ENCODE results near the gene BAZ1B. TPM values are rescaled to one million over a fixed set of nuclear protein-coding genes. Genes with fewer than 3 reads are reported as not detected.

BAZ1B gene
- total and polyA plus RNA-seq, 2 of the 4 experiments (the other 2 are of a cell fraction), result 20.2 to 45.0 TPM

DNA sequence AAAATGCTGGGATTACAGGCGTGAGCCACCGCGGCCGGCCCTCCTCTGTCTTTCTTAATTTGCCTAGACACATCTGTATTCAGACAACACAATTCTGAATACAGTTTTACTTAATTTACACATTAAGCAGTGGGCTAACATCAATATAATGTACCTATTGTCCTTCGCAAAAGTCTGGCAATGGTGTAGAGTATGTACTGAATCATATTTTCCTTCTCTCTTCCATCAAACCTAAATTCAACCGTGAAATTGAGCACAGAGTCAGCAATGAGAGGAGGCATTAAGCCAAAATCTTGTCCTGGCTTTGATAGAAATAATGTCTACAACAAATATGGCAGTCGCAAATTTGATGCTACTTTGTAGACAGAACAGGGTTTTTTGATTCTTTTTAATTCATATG is 58.1 kb downstream of the BAZ1B start:
- H2AFZ ChIP-seq (replicated peaks; ENCODE audit: low read length, poor library complexity), result no peak overlapping the region
- dilution Hi-C loops (cut with HindIII; ENCODE audit: low sequenced_read_pairs, unreplicated experiment) (no loop called here), intact Hi-C loops (cut with micrococcal nuclease) (no loop called here), in situ Hi-C loops (cut with MboI; ENCODE audit: low sequenced_read_pairs) (loop anchor here (5.0 kb wide), 1 partner anchor 38 kb away; no protein-coding TSS in a partner anchor)
- ChIA-PET POLR2A (ENCODE audit: unreplicated experiment) (no interaction called here), CTCF (no interaction called here)
- WGBS, 2 experiments (ENCODE audit: extremely low coverage in 2 of 2, insufficient read length in 1 of 2), result 100% methylated on average over 4 of the region's 7 CpGs; no CpG with 5 or more reads in 1 of the 2 experiments
- no peaks in the 10 kb centered on the region for H3K9me3 ChIP-seq (ENCODE audit: control insufficient read depth, insufficient read depth, low read length)
- H3K4me2 ChIP-seq (ENCODE audit: low read depth, low read length), result no peak overlapping the region
- H3K79me1 ChIP-seq (ENCODE audit: low read depth in 1 of 2, low read length in 2 of 2), result peaks cover 15 to 18% of the 10 kb centered on the region in 2 experiments
- H4K8ac ChIP-seq (ENCODE audit: low read depth in 2 of 2, low read length in 2 of 2), result no peak overlapping the region
- H3K36me3 ChIP-seq (ENCODE audit: control insufficient read depth, insufficient read depth, low read length), result peaks cover 55% of the 10 kb centered on the region
- no peak overlapping the region for H3K23ac ChIP-seq (ENCODE audit: low read depth, low read length)
- H3K9me1 ChIP-seq (ENCODE audit: insufficient read depth, low read length), result no peaks in the 10 kb centered on the region
- ATAC-seq (ENCODE audit: low read depth) (no peak), DNase-seq (no peak)
- H3K4ac ChIP-seq (ENCODE audit: low read depth, low read length), result no peak overlapping the region
- no peak overlapping the region for H2AK9ac ChIP-seq (replicated peaks; ENCODE audit: low read depth, low read length, poor library complexity)
- H4K5ac ChIP-seq (ENCODE audit: low read depth, low read length), result no peak overlapping the region
- H3K14ac ChIP-seq (replicated peaks; ENCODE audit: low read depth, low read length), result no peak overlapping the region
- BruUV-seq (replicated peaks), result no TSS peak
- H2BK20ac ChIP-seq (ENCODE audit: low read depth, low read length), result no peak overlapping the region
- H3K9ac ChIP-seq (ENCODE audit: low read depth, low read length), result no peak overlapping the region
- H2BK15ac ChIP-seq (ENCODE audit: low read depth, low read length), result no peak overlapping the region
- no peaks in the 10 kb centered on the region for H3K27me3 ChIP-seq (ENCODE audit: control insufficient read depth, insufficient read depth, low read length)
- H3K56ac ChIP-seq (ENCODE audit: extremely low read depth, insufficient read depth, low read length), result no peak overlapping the region
- no peaks in the 10 kb centered on the region for H4K20me1 ChIP-seq (ENCODE audit: insufficient read depth, low read length)
- H3K27ac ChIP-seq (ENCODE audit: insufficient read depth, low read length), result no peak overlapping the region
- no peaks in the 10 kb centered on the region for H3K4me1 ChIP-seq (ENCODE audit: control insufficient read depth, insufficient read depth, low read length)
- H2BK5ac ChIP-seq (ENCODE audit: low read depth, low read length, poor library complexity, severe bottlenecking), result no peak overlapping the region
- TF ChIP-seq CEBPB (IDR thresholded peaks at IDR 0.05; ENCODE audit: low read depth, low read length) (no peak), MAFK (IDR thresholded peaks at IDR 0.05; ENCODE audit: low read depth, low read length) (no peak), CHD1 (IDR thresholded peaks at IDR 0.05; ENCODE audit: low read depth, low read length) (no peak), RCOR1 (IDR thresholded peaks at IDR 0.05; ENCODE audit: insufficient replicate concordance, low read length) (no peak), RAD21 (IDR thresholded peaks at IDR 0.05; ENCODE audit: low read length) (no peak), MXI1 (IDR thresholded peaks at IDR 0.05; ENCODE audit: borderline replicate concordance, low read depth, low read length) (no peak), MAZ (IDR thresholded peaks at IDR 0.05; ENCODE audit: borderline replicate concordance, low read depth, low read length) (no peak), POLR2A (IDR thresholded peaks at IDR 0.05; ENCODE audit: low read depth, low read length) (no peak), NFE2L2 (IDR thresholded peaks at IDR 0.05; ENCODE audit: low read depth, low read length) (no peak), FOS (IDR thresholded peaks at IDR 0.05; ENCODE audit: low read depth, low read length) (no peak), RFX5 (IDR thresholded peaks at IDR 0.05; ENCODE audit: low read depth, low read length) (no peak)
- TF ChIP-seq, protein P1, sequence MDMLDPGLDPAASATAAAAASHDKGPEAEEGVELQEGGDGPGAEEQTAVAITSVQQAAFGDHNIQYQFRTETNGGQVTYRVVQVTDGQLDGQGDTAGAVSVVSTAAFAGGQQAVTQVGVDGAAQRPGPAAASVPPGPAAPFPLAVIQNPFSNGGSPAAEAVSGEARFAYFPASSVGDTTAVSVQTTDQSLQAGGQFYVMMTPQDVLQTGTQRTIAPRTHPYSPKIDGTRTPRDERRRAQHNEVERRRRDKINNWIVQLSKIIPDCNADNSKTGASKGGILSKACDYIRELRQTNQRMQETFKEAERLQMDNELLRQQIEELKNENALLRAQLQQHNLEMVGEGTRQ (IDR thresholded peaks at IDR 0.05; ENCODE audit: low read depth, low read length), result no peak
- TF ChIP-seq, protein P2, sequence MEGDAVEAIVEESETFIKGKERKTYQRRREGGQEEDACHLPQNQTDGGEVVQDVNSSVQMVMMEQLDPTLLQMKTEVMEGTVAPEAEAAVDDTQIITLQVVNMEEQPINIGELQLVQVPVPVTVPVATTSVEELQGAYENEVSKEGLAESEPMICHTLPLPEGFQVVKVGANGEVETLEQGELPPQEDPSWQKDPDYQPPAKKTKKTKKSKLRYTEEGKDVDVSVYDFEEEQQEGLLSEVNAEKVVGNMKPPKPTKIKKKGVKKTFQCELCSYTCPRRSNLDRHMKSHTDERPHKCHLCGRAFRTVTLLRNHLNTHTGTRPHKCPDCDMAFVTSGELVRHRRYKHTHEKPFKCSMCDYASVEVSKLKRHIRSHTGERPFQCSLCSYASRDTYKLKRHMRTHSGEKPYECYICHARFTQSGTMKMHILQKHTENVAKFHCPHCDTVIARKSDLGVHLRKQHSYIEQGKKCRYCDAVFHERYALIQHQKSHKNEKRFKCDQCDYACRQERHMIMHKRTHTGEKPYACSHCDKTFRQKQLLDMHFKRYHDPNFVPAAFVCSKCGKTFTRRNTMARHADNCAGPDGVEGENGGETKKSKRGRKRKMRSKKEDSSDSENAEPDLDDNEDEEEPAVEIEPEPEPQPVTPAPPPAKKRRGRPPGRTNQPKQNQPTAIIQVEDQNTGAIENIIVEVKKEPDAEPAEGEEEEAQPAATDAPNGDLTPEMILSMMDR (conservative IDR thresholded peaks at IDR 0.05; ENCODE audit: low read depth, low read length), result no peak
- no peak overlapping the region for H3K18ac ChIP-seq (ENCODE audit: low read depth, low read length)
- H2BK120ac ChIP-seq (ENCODE audit: low read depth, low read length), result no peak overlapping the region
- H4K91ac ChIP-seq (ENCODE audit: insufficient read depth, low read depth, low read length), result no peak overlapping the region
- no peak overlapping the region for H2AK5ac ChIP-seq (ENCODE audit: low read depth, low read length)
- no peak overlapping the region for H3K4me3 ChIP-seq (ENCODE audit: insufficient read depth, low read depth, low read length)
